Measurements from ENCODE around the gene SYNJ2. TPM values are rescaled to one million over a fixed set of nuclear protein-coding genes. Genes with fewer than 3 reads are reported as not detected.

The SYNJ2 gene
- polyA plus RNA-seq, 1 donor from 2014 or later: 0.12 TPM

GRCh38 chr6:157953580-157954091 lies 28.0 kb upstream of the SYNJ2 start:
- H2AFZ ChIP-seq (ENCODE audit: low read depth, low read length): no peak overlapping the region
- H3K36me3 ChIP-seq (ENCODE audit: insufficient read depth, low read length): no peaks in the 10 kb centered on the region
- no peak overlapping the region for H3K9ac ChIP-seq (ENCODE audit: low read length)
- H3K4me2 ChIP-seq (ENCODE audit: low read length): no peak overlapping the region
- no peaks in the 10 kb centered on the region for H4K20me1 ChIP-seq (ENCODE audit: insufficient read depth)
- H3F3A ChIP-seq (ENCODE audit: insufficient read depth, low read length, poor library complexity, severe bottlenecking): no peaks in the 10 kb centered on the region
- H3K79me2 ChIP-seq (replicated peaks; ENCODE audit: insufficient read depth, low read length): no peaks in the 10 kb centered on the region
- no peaks in the 10 kb centered on the region for H3K27me3 ChIP-seq (ENCODE audit: insufficient read depth, low read depth, low read length)
- peaks cover 4% of the 10 kb centered on the region for H3K9me3 ChIP-seq (ENCODE audit: low read length)
- TF ChIP-seq EP300 (conservative IDR thresholded peaks at IDR 0.05; ENCODE audit: poor library complexity, severe bottlenecking) (no peak), REST (IDR thresholded peaks at IDR 0.05; ENCODE audit: borderline replicate concordance) (no peak), POLR2AphosphoS5 (IDR thresholded peaks at IDR 0.05) (no peak), SMC3 (conservative IDR thresholded peaks at IDR 0.05; ENCODE audit: poor library complexity) (no peak), RAD21 (conservative IDR thresholded peaks at IDR 0.05) (no peak), CTCF (IDR thresholded peaks at IDR 0.05; ENCODE audit: poor library complexity, severe bottlenecking) (no peak), EZH2 (IDR thresholded peaks at IDR 0.05; ENCODE audit: borderline replicate concordance, insufficient read depth, low read length, poor library complexity, severe bottlenecking) (no peak), MXI1 (conservative IDR thresholded peaks at IDR 0.05; ENCODE audit: poor library complexity, severe bottlenecking) (no peak), TAF1 (IDR thresholded peaks at IDR 0.05; ENCODE audit: low read depth) (no peak)
- H3K4me3 ChIP-seq (ENCODE audit: low read length): no peak overlapping the region
- H3K9me2 ChIP-seq (ENCODE audit: insufficient read depth, low read length): no peaks in the 10 kb centered on the region
- H3K27ac ChIP-seq (ENCODE audit: low read length): no peak overlapping the region

DNA sequence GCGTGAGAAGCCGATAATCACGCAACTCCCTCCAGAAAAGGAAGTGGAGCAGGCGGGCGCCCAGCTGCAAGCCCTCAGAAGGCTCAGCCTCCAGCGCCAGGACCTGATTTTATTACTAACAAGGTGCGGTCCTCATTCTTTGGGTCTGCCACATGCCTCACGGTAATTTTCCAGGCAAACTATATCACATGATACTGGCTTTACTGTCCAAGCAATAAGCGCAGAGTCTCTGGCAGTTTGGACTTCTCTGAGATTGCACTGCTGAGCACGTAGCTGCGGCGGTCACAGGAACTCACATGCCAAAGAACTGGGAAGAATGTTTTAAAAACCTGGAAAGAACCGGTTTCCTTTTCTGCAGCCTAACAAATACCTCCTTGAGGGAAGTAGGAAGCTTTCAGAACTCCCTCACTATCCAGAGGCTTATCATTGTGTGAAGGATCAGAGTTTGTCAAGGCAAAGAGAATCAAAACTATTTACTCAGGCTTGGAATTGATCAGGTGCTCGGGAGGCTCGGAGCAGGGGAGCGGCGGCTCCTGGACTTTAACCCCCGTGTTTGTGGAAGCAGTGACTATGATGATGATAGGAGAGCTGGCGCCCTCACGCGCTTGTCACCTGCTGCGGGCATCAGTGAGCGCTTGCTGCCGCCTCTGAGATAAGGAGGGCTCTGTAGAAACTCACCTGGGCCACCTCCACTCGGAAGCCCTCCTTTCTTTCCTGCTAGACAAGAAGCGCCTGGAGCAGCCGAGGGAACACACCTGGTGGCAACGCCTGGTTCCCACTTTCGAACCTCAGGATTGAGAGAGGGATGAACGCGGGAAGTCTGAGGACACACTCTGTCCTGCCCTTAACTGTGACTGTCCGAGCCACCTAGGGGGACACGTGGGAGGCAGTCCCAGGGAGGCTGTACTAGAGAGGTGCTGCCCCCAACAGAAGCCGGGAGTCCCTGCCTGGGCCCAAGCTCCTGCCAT lies 27.2 kb upstream of the SYNJ2 start:
- TF ChIP-seq SMC3 (conservative IDR thresholded peaks at IDR 0.05; ENCODE audit: poor library complexity): no peak
- TF ChIP-seq TAF1 (IDR thresholded peaks at IDR 0.05; ENCODE audit: low read depth): no peak
- TF ChIP-seq EP300 (conservative IDR thresholded peaks at IDR 0.05; ENCODE audit: poor library complexity, severe bottlenecking): no peak
- TF ChIP-seq EZH2 (IDR thresholded peaks at IDR 0.05; ENCODE audit: borderline replicate concordance, insufficient read depth, low read length, poor library complexity, severe bottlenecking): no peak
- no peak for TF ChIP-seq MXI1 (conservative IDR thresholded peaks at IDR 0.05; ENCODE audit: poor library complexity, severe bottlenecking)
- no peak for TF ChIP-seq REST (IDR thresholded peaks at IDR 0.05; ENCODE audit: borderline replicate concordance)
- TF ChIP-seq POLR2AphosphoS5 (IDR thresholded peaks at IDR 0.05): no peak
- TF ChIP-seq CTCF (IDR thresholded peaks at IDR 0.05; ENCODE audit: poor library complexity, severe bottlenecking): no peak
- TF ChIP-seq RAD21 (conservative IDR thresholded peaks at IDR 0.05): no peak
- Histone ChIP-seq H3F3A (ENCODE audit: insufficient read depth, low read length, poor library complexity, severe bottlenecking) (no peaks in the 10 kb centered on the region), H3K4me3 (ENCODE audit: low read length) (no peak overlapping the region), H2AFZ (ENCODE audit: low read depth, low read length) (no peak overlapping the region), H4K20me1 (ENCODE audit: insufficient read depth) (no peaks in the 10 kb centered on the region), H3K9ac (ENCODE audit: low read length) (no peak overlapping the region), H3K36me3 (ENCODE audit: insufficient read depth, low read length) (no peaks in the 10 kb centered on the region), H3K9me2 (ENCODE audit: insufficient read depth, low read length) (no peaks in the 10 kb centered on the region), H3K9me3 (ENCODE audit: low read length) (peaks cover 7% of the 10 kb centered on the region), H3K27me3 (ENCODE audit: insufficient read depth, low read depth, low read length) (no peaks in the 10 kb centered on the region), H3K79me2 (replicated peaks; ENCODE audit: insufficient read depth, low read length) (no peaks in the 10 kb centered on the region), H3K4me2 (ENCODE audit: low read length) (no peak overlapping the region), H3K27ac (ENCODE audit: low read length) (no peak overlapping the region)

Measured in neural cell (in vitro differentiated cells).